MG63 (cell line): ENCODE measurements around the gene AK3. TPM values are rescaled to one million over a fixed set of nuclear protein-coding genes. Genes with fewer than 3 reads are reported as not detected.

ENCODE experiments used
- DNase-seq: peaks from one replicate; pipeline ENCODE4 v3.0.0-alpha.2; 2020
- H3K27me3 ChIP-seq: fragments of 250-450 bp; sonication (Bioruptor Pico); 2 replicates; pipeline ENCODE4 v1.5.1; 2020; ENCODE audit warnings: mild to moderate bottlenecking, moderate library complexity
- H3K36me3 ChIP-seq: fragments of 250-450 bp; sonication (Bioruptor Pico); 2 replicates; pipeline ENCODE4 v1.5.1; 2020; ENCODE audit warnings: mild to moderate bottlenecking, moderate library complexity
- H3K4me3 ChIP-seq: fragments of 250-450 bp; sonication (Bioruptor Pico); 2 replicates; pipeline ENCODE4 v1.5.1; 2020; ENCODE audit warnings: mild to moderate bottlenecking, moderate library complexity
- H3K9me3 ChIP-seq: fragments of 250-450 bp; sonication (Bioruptor Pico); 2 replicates; pipeline ENCODE4 v1.5.1; 2020; ENCODE audit warnings: mild to moderate bottlenecking, moderate library complexity
- total RNA-seq: library from RNA; depleted of rRNA; stranded (reverse); fragments of >200 nt; shearing (Covaris generic); gene quantifications from 2 replicates; pipeline ENCODE4 v1.2.3, GENCODE V29; 2014; ENCODE audit warnings: low replicate concordance

The AK3 gene
- total RNA-seq, 1 experiment from 2014 or later = 13.9 TPM

DNA sequence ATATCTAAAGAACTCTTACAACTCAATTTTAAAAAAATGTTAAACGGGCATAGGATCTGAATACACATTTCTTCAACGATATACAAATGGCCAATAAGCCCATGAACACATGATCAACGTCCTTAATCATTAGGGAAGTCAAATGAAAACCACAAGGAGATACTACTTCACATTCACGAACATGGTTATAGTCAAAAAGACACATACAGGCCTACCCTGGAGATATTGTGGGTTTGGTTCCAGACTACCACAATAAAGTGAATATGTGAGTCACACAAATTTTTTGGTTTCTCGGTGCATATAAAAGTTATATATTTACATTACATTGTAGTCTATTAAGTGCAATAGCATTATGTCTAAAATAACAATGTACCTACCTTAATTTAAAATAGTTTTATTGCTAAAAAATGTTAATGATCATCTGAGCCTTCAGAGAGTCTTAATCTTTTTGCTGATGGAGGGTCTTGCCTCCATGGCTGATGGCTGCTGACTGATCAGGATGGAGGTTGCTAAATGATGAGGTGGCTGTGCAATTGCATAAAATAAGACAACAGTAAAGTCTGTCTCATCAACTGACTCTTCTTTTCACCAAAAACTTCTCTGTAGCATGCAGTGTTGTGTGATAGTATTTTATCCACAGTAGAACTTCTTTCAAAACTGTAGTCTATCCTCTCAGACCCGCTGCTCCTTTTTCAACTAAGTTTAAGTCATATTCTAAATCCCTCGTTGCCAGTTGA is 15.1 kb downstream of the AK3 start:
- Histone ChIP-seq H3K27me3 (no peaks in the 10 kb centered on the region), H3K36me3 (no peaks in the 10 kb centered on the region), H3K4me3 (no peak overlapping the region), H3K9me3 (no peaks in the 10 kb centered on the region)
- DNase-seq = no peak

DNA sequence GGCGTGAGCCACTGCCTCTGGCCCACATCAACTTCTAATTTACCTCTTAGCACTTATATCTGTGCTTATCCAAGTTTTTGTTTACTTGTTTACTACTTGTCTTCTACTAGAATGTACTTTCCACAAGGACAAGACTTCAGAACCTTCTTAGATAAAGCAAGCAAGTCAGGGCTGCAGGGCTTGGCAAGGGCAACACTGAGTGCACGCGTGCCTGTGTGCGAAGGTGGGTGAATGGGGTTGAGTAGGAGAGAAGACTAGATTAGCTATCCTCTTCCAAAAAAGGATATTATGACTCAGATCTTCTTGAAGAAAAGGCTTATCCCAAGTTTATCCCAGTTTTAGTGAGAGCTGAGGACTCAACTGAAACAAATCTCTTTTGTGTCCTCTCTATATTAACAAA is 19.3 kb downstream of the AK3 start:
- no peak for DNase-seq
- Histone ChIP-seq H3K4me3 (no peak overlapping the region), H3K9me3 (no peaks in the 10 kb centered on the region), H3K36me3 (no peaks in the 10 kb centered on the region), H3K27me3 (no peaks in the 10 kb centered on the region)

- no peaks in the 10 kb centered on the region for H3K9me3 ChIP-seq
- DNase-seq = no peak
- no peaks in the 10 kb centered on the region for H3K27me3 ChIP-seq
- no peak overlapping the region for H3K4me3 ChIP-seq
- H3K36me3 ChIP-seq = no peaks in the 10 kb centered on the region
Observed at GRCh38 chr9:4718911-4719310, 22.1 kb downstream of the AK3 start.

DNA sequence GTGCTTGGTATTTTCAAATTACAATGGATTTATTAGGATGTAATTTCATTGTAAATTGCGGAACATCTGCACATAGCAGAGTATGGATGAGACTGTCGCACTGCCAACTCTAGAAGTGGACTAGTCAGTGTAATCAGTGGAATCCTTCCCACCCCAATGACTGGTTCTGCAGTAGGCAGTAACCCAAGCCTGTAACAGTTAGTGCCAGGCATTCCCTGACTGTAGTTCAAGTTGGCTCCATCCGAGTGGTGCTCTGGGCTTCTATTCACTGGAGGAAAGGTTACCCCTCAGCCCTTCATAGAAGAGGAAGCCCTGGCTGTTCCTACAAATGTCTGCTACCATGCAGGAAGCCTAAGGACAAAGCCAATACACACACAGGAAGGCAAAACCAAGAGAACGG is 23.2 kb downstream of the AK3 start:
- H3K36me3 ChIP-seq = no peaks in the 10 kb centered on the region
- no peak for DNase-seq

DNA sequence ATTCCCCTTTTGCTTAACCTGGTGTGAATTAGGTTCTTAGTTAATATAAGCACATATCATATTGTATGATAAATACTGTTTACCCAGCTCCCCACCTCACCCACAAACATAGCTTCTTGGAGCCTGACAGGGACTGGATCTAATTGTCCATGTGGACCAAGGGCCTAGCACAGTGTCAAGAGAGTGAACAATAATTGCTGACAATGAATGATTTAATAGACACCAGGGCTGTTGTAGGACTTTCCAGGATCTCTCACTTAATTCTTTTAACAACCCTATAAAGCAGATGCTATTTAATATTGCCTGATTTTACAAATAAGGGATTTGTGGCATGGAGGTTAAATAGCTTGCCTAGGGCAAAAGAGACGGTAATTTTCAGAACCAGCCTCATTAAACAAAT is 24.8 kb downstream of the AK3 start:
- DNase-seq = no peak
- H3K36me3 ChIP-seq = no peaks in the 10 kb centered on the region

More for the DNA sequence above, 23.2 kb downstream of the AK3 start:
- Histone ChIP-seq H3K4me3 (no peak overlapping the region), H3K9me3 (no peaks in the 10 kb centered on the region), H3K27me3 (no peaks in the 10 kb centered on the region)

GRCh38 chr9:4714266-4715016 is 26.6 kb downstream of the AK3 start:
- Histone ChIP-seq H3K36me3 (no peaks in the 10 kb centered on the region), H3K4me3 (no peak overlapping the region), H3K27me3 (no peaks in the 10 kb centered on the region), H3K9me3 (no peaks in the 10 kb centered on the region)
- DNase-seq = no peak

More for the DNA sequence above, 24.8 kb downstream of the AK3 start:
- Histone ChIP-seq H3K9me3 (no peaks in the 10 kb centered on the region), H3K27me3 (no peaks in the 10 kb centered on the region), H3K4me3 (no peak overlapping the region)

DNA sequence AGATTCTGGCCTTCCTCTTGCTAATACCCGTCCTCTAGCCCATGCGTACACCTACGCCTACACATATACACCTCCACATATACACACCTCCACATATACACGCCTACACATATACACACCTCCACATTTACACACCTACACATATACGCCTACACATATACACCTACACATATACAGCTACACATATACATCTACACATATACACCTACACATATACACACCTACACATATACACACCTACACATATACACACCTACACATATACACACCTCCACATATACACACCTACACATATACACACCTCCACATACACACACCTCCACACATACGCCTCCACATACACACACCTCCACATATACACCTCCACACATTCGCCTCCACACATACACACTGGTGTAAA is 27.2 kb downstream of the AK3 start:
- Histone ChIP-seq H3K36me3 (no peaks in the 10 kb centered on the region), H3K27me3 (no peaks in the 10 kb centered on the region), H3K9me3 (no peaks in the 10 kb centered on the region), H3K4me3 (no peak overlapping the region)
- no peak for DNase-seq

DNA sequence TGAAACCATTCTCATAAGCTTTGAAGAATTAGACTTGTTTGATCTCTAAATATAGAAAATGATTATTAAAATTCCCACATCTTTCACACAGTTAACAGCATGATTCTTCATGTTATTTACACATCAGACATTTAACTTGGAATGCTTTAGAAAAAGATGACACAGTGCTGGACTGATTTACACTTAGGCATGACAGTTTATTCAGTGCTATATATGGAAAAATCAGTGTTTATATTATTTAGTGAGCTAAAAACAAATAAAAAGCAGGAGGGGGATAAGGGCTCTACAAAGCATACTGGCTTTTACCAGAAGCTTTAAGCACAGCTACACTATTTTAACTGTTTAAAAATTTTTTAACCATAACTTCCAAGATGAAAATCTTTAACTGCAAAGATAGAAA is 31.6 kb downstream of the AK3 start:
- Histone ChIP-seq H3K27me3 (no peaks in the 10 kb centered on the region), H3K4me3 (no peak overlapping the region), H3K36me3 (no peaks in the 10 kb centered on the region), H3K9me3 (no peaks in the 10 kb centered on the region)
- no peak for DNase-seq

DNA sequence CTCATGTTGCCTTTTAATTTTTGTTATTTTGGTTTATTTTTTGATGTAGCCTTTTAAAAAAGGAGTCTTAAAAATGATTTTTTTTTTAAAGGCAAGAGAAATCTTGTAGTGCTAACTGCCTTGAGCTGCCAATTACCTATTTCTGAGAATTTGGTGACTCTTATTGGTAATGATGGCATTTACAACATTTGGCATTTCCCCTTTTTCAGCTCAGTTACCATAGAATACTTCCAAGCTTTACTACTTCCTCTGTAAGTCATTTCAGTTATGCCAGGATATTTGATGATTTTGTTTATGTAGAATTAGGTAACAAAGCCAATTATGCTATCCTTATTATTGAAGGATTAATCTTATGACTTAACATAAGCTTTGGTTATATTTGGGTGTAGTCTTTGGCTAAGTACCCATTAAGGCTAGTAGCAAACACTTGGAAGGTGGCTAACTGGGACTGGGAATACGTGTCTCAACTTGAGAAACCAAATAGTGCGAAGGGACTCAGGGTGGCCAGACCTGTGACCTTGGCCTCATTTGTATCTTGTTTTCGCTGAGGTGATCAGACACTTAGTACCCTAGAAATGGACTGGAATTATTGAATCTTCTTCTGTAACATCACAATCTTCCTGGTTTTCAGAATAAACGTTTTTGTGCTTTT is 33.9 kb downstream of the AK3 start:
- H3K4me3 ChIP-seq = no peak overlapping the region
- no peak for DNase-seq
- no peaks in the 10 kb centered on the region for H3K36me3 ChIP-seq
- H3K9me3 ChIP-seq = no peaks in the 10 kb centered on the region
- no peaks in the 10 kb centered on the region for H3K27me3 ChIP-seq

DNA sequence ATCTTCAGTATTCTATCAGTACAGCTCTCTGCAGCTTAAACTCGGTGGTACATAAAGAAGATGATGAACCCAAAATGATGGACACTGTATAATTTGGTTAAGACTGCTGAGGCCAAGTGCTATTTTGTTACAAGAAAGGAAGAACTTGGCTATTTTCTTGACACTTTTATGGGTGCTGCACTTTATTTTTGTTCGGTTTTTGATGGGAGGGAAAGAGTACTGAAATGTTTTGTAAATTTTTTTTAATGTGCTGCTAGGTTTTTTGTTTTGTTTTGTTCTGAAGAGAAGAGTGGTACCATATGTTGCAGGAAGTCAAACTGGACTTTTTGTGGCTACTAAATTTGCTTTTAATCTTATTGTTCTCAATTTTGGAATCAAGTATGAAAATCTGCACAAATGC is 35.0 kb downstream of the AK3 start:
- H3K9me3 ChIP-seq = no peaks in the 10 kb centered on the region
- no peak overlapping the region for H3K4me3 ChIP-seq
- no peaks in the 10 kb centered on the region for H3K27me3 ChIP-seq
- DNase-seq = no peak
- no peaks in the 10 kb centered on the region for H3K36me3 ChIP-seq

GRCh38 chr9:4704129-4704528 is 36.9 kb downstream of the AK3 start:
- no peaks in the 10 kb centered on the region for H3K36me3 ChIP-seq
- no peak for DNase-seq
- no peak overlapping the region for H3K4me3 ChIP-seq
- H3K27me3 ChIP-seq = no peaks in the 10 kb centered on the region
- no peaks in the 10 kb centered on the region for H3K9me3 ChIP-seq

GRCh38 chr9:4701526-4701925 is 39.5 kb downstream of the AK3 start:
- Histone ChIP-seq H3K36me3 (no peaks in the 10 kb centered on the region; the same call in 1 of the 2 replicates), H3K4me3 (no peak overlapping the region), H3K9me3 (no peaks in the 10 kb centered on the region), H3K27me3 (no peaks in the 10 kb centered on the region)
- no peak for DNase-seq

- Histone ChIP-seq H3K9me3 (no peaks in the 10 kb centered on the region), H3K36me3 (no peaks in the 10 kb centered on the region; the same call in 1 of the 2 replicates), H3K27me3 (no peaks in the 10 kb centered on the region), H3K4me3 (no peak overlapping the region)
- no peak for DNase-seq
Observed at GRCh38 chr9:4700932-4701331, 40.1 kb downstream of the AK3 start.

GRCh38 chr9:4700091-4700490 is 40.9 kb downstream of the AK3 start:
- no peak overlapping the region for H3K4me3 ChIP-seq
- H3K9me3 ChIP-seq = no peaks in the 10 kb centered on the region
- H3K27me3 ChIP-seq = no peaks in the 10 kb centered on the region
- H3K36me3 ChIP-seq = no peaks in the 10 kb centered on the region; the same call in 1 of the 2 replicates
- DNase-seq = no peak

DNA sequence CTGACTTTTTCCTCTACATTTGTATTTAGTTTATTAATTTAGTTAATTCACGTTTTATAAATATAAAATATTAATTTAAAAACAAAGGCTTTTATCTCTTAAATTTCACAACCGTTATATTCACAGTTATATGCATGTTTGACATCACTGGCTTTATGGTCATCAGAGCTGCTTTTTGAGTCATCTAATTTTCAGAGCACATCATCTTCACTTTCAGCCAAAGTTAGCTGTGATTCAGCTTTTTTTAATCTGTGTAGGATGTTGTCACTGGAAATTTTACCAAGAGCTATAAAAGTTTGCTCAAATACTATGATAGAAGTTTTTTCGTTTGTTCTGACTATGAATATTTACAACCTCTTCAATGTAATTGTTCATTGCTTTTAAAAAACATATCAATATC is 49.2 kb downstream of the AK3 start:
- no peaks in the 10 kb centered on the region for H3K9me3 ChIP-seq
- H3K27me3 ChIP-seq = no peaks in the 10 kb centered on the region
- DNase-seq = no peak
- no peaks in the 10 kb centered on the region; the same call in 1 of the 2 replicates for H3K36me3 ChIP-seq
- H3K4me3 ChIP-seq = no peak overlapping the region

DNA sequence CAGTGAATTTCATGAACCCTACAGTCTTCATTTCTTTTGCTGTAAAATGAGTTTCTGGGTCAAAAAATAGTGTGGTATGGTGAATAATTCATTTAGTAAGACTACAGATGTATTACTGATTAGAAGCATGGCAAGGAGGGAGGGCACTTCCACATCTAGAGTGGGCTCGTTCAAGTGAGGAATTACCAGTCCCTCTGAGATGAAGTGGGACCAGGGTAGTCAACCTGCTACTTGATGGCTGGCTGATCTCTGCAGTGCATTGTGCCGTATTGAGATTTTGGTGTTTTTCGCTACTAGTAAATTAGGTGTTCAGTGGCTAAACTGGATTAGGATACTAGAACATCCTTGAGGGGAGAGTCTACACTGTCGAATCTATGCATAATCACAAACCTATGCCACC is 50.9 kb downstream of the AK3 start:
- H3K4me3 ChIP-seq = no peak overlapping the region
- DNase-seq = no peak
- H3K36me3 ChIP-seq = no peaks in the 10 kb centered on the region
- H3K9me3 ChIP-seq = no peaks in the 10 kb centered on the region
- no peaks in the 10 kb centered on the region for H3K27me3 ChIP-seq

DNA sequence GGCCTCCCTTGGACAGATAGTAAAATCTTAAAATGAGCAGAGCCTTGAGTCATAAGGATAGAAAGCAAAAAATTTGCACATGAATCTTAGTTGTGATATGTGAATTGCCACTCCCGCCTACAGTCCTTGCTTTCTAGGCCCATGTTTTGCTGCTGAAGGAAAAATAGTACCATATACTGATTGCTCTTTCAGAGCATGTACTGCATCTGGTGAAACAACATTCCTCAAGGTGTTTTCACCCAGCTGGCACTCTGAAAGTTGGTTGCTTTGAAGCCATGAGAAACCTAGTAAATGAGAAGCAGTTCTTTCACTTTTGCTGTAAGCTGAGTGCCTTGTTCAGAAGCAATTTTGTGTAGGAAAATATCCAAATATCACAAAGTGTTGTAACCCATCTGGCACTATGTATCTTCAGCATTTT is 51.3 kb downstream of the AK3 start:
- no peak for DNase-seq
- no peaks in the 10 kb centered on the region for H3K9me3 ChIP-seq
- H3K27me3 ChIP-seq = no peaks in the 10 kb centered on the region
- no peaks in the 10 kb centered on the region for H3K36me3 ChIP-seq
- no peak overlapping the region for H3K4me3 ChIP-seq
